OCI-LY1 (cell line): Measurements from ENCODE around the gene SLCO3A1.

Source experiments
- H2AFZ ChIP-seq: fragments of 200-600 bp; sonication (generic), shearing (Covaris generic); 2 replicates; pipeline ENCODE4 v1.6.0; 2014; ENCODE audit warnings: antibody characterized with exemption, mild to moderate bottlenecking, low read length
- H3F3A ChIP-seq: fragments of 200-600 bp; sonication (generic), shearing (Covaris generic); 2 replicates; pipeline ENCODE4 v1.6.0; 2014; ENCODE audit warnings: mild to moderate bottlenecking, antibody characterized with exemption, low read length, moderate library complexity; ENCODE audit not compliant: insufficient read depth
- H3K27ac ChIP-seq: fragments of 200-600 bp; sonication (generic); 2 replicates; pipeline ENCODE4 v1.5.1; 2014; ENCODE audit warnings: low read length, mixed run types, mild to moderate bottlenecking, low read depth; ENCODE audit not compliant: poor library complexity, severe bottlenecking
- H3K27me3 ChIP-seq: fragments of 200-600 bp; sonication (generic); 2 replicates; pipeline ENCODE4 v1.6.0; 2014; ENCODE audit warnings: antibody characterized with exemption, mild to moderate bottlenecking, low read length, moderate library complexity; ENCODE audit not compliant: insufficient read depth
- H3K36me3 ChIP-seq: fragments of 200-600 bp; sonication (generic); 2 replicates; pipeline ENCODE4 v1.6.1; 2014; ENCODE audit warnings: mild to moderate bottlenecking, antibody characterized with exemption, low read length, moderate library complexity, mixed read lengths; ENCODE audit not compliant: insufficient read depth
- H3K4me1 ChIP-seq: fragments of 200-600 bp; sonication (generic); 2 replicates; pipeline ENCODE4 v1.5.1; 2014; ENCODE audit warnings: mild to moderate bottlenecking, low read length, moderate library complexity; ENCODE audit not compliant: insufficient read depth, severe bottlenecking
- H3K4me2 ChIP-seq: fragments of 200-600 bp; sonication (generic), shearing (Covaris generic); 2 replicates; pipeline ENCODE4 v1.6.1; 2014; ENCODE audit warnings: low read length
- H3K4me3 ChIP-seq: fragments of 200-600 bp; sonication (generic); 2 replicates; pipeline ENCODE4 v1.5.1; 2014; ENCODE audit warnings: low read length, low read depth, mild to moderate bottlenecking, mixed read lengths; ENCODE audit not compliant: poor library complexity, severe bottlenecking
- H3K79me2 ChIP-seq: fragments of 200-600 bp; shearing (Covaris generic); 2 replicates; pipeline ENCODE4 v1.6.1; 2016; ENCODE audit warnings: mixed run types, low read length, mixed read lengths; ENCODE audit not compliant: insufficient read depth
- H3K9ac ChIP-seq: fragments of 200-600 bp; sonication (generic), shearing (Covaris generic); 2 replicates; pipeline ENCODE4 v1.6.1; 2014; ENCODE audit warnings: mild to moderate bottlenecking, low read length, mixed read lengths
- H3K9me2 ChIP-seq: fragments of 200-600 bp; sonication (generic), shearing (Covaris generic); 2 replicates; pipeline ENCODE4 v1.6.1; 2014; ENCODE audit warnings: low read depth, mild to moderate bottlenecking, low read length, mixed read lengths
- H3K9me3 ChIP-seq: fragments of 200-600 bp; shearing (Covaris generic); 2 replicates; pipeline ENCODE4 v1.6.1; 2014; ENCODE audit warnings: low read length, mixed read lengths
- H4K20me1 ChIP-seq: fragments of 200-600 bp; sonication (generic), shearing (Covaris generic); 2 replicates; pipeline ENCODE4 v1.6.0; 2016; ENCODE audit warnings: mild to moderate bottlenecking, low read length; ENCODE audit not compliant: insufficient read depth
- CTCF ChIP-seq: fragments of 200-600 bp; sonication (generic), shearing (Covaris generic); IDR thresholded peaks from 2 replicates; pipeline ENCODE4 v1.5.1; 2017; ENCODE audit warnings: mild to moderate bottlenecking, antibody characterized with exemption, low read length, moderate library complexity, mixed read lengths
- EZH2 ChIP-seq: fragments of 200-600 bp; sonication (generic), shearing (Covaris generic); IDR thresholded peaks from 2 replicates; pipeline ENCODE4 v1.8.0; 2017; ENCODE audit warnings: borderline replicate concordance, mixed run types, mild to moderate bottlenecking, antibody characterized with exemption, low read length, moderate library complexity, mixed read lengths

Gene SLCO3A1

GRCh38 chr15:91909111-91909510 lies 55.6 kb downstream of the SLCO3A1 start:
- Histone ChIP-seq H3K79me2 (no peaks in the 10 kb centered on the region), H3K27me3 (0 out of 2 replicates have a peak, but pooled peaks cover 3% of the 10 kb centered on the region), H3K4me3 (no peak overlapping the region), H3K9ac (no peak overlapping the region), H3K27ac (no peak overlapping the region), H3K4me1 (no peaks in the 10 kb centered on the region), H3F3A (no peaks in the 10 kb centered on the region), H3K9me2 (no peaks in the 10 kb centered on the region), H2AFZ (no peak overlapping the region), H4K20me1 (no peaks in the 10 kb centered on the region), H3K36me3 (no peaks in the 10 kb centered on the region), H3K4me2 (no peak overlapping the region), H3K9me3 (no peaks in the 10 kb centered on the region)
- TF ChIP-seq CTCF: no peak
- TF ChIP-seq EZH2: no peak

GRCh38 chr15:91909574-91909973 lies 56.1 kb downstream of the SLCO3A1 start:
- Histone ChIP-seq H3K4me2 (no peak overlapping the region), H3K79me2 (no peaks in the 10 kb centered on the region), H4K20me1 (no peaks in the 10 kb centered on the region), H3K9me2 (no peaks in the 10 kb centered on the region), H3K4me3 (no peak overlapping the region), H3F3A (no peaks in the 10 kb centered on the region), H3K9me3 (no peaks in the 10 kb centered on the region), H3K9ac (no peak overlapping the region), H3K36me3 (no peaks in the 10 kb centered on the region), H2AFZ (no peak overlapping the region), H3K27me3 (no peaks in the 10 kb centered on the region), H3K4me1 (no peaks in the 10 kb centered on the region), H3K27ac (no peak overlapping the region)
- TF ChIP-seq EZH2 (no peak), CTCF (no peak)

GRCh38 chr15:91911844-91912243 lies 58.3 kb downstream of the SLCO3A1 start:
- Histone ChIP-seq H3K9me2 (no peaks in the 10 kb centered on the region), H3K36me3 (no peaks in the 10 kb centered on the region), H4K20me1 (no peaks in the 10 kb centered on the region), H3F3A (no peaks in the 10 kb centered on the region), H3K4me3 (no peak overlapping the region), H3K9me3 (no peaks in the 10 kb centered on the region), H2AFZ (no peak overlapping the region), H3K79me2 (no peaks in the 10 kb centered on the region), H3K27ac (no peak overlapping the region), H3K9ac (no peak overlapping the region), H3K4me1 (no peaks in the 10 kb centered on the region), H3K27me3 (no peaks in the 10 kb centered on the region), H3K4me2 (no peak overlapping the region)
- no peak for TF ChIP-seq CTCF
- no peak for TF ChIP-seq EZH2
